OCI-LY3 (cell line): ENCODE measurements around the gene GTF3C4.

Experiments
- H2AFZ ChIP-seq: fragments of 200-600, 300-600 bp; shearing (Covaris generic); 2 replicates; pipeline ENCODE4 v1.6.0; 2014; ENCODE audit warnings: antibody characterized with exemption, low read depth, low read length
- H3K27ac ChIP-seq: fragments of 200-600, 300-600 bp; sonication (generic); 2 replicates; pipeline ENCODE4 v1.5.1; 2014; ENCODE audit warnings: mild to moderate bottlenecking, low read length, moderate library complexity, mixed read lengths
- H3K27me3 ChIP-seq: fragments of 200-600, 300-600 bp; sonication (generic); 2 replicates; pipeline ENCODE4 v1.6.1; 2014; ENCODE audit warnings: low read depth, low read length, mixed read lengths
- H3K36me3 ChIP-seq: fragments of 200-600, 300-600 bp; sonication (generic); replicated peaks from 2 replicates; pipeline ENCODE3; 2014; ENCODE audit warnings: low read depth, low read length, mixed read lengths
- H3K4me1 ChIP-seq: fragments of 300-600, 200-600 bp; sonication (generic); 2 replicates; pipeline ENCODE4 v1.6.1; 2014; ENCODE audit warnings: low read length, mixed read lengths
- H3K4me2 ChIP-seq: fragments of 200-600, 300-600 bp; sonication (generic); 2 replicates; pipeline ENCODE4 v1.6.1; 2014; ENCODE audit warnings: low read length, mixed read lengths
- H3K4me3 ChIP-seq: fragments of 300-600, 200-600 bp; sonication (generic); 2 replicates; pipeline ENCODE4 v1.5.1; 2014; ENCODE audit warnings: antibody characterized with exemption, mild to moderate bottlenecking, low read length, moderate library complexity
- H3K79me2 ChIP-seq: fragments of 300-600, 200-600 bp; shearing (Covaris generic); 2 replicates; pipeline ENCODE4 v1.6.1; 2014; ENCODE audit warnings: mild to moderate bottlenecking, low read length, mixed read lengths
- H3K9ac ChIP-seq: fragments of 300-600, 200-600 bp; shearing (Covaris generic); 2 replicates; pipeline ENCODE4 v1.6.0; 2014; ENCODE audit warnings: mild to moderate bottlenecking, low read length, moderate library complexity
- H3K9me3 ChIP-seq: fragments of 200-600, 300-600 bp; shearing (Covaris generic); 2 replicates; pipeline ENCODE4 v1.6.1; 2014; ENCODE audit warnings: low read length, mixed read lengths; ENCODE audit not compliant: insufficient read depth
- H4K20me1 ChIP-seq: fragments of 200-600, 300-600 bp; sonication (generic); 2 replicates; pipeline ENCODE4 v1.6.1; 2016; ENCODE audit warnings: low read length, mixed read lengths; ENCODE audit not compliant: insufficient read depth
- CTCF ChIP-seq: fragments of 200-600, 300-600 bp; sonication (generic); IDR thresholded peaks from 2 replicates; pipeline ENCODE4 v1.5.1; 2014; ENCODE audit warnings: antibody characterized with exemption, low read length, low read depth
- EZH2phosphoT487 ChIP-seq: fragments of 200-600 bp; shearing (Covaris generic); IDR thresholded peaks from 2 replicates; pipeline ENCODE4 v1.6.1; 2018; ENCODE audit warnings: antibody characterized with exemption, mixed run types, low read depth

GTF3C4 gene

GRCh38 chr9:132743931-132744479, 73.7 kb downstream of the GTF3C4 start:
- no peaks in the 10 kb centered on the region for H3K4me1 ChIP-seq
- no peak overlapping the region for H3K9ac ChIP-seq
- H4K20me1 ChIP-seq = no peaks in the 10 kb centered on the region
- H3K4me3 ChIP-seq = no peak overlapping the region
- no peak overlapping the region for H3K4me2 ChIP-seq
- H3K9me3 ChIP-seq = no peaks in the 10 kb centered on the region
- peaks cover 6% of the 10 kb centered on the region; the same call in 1 of the 2 replicates for H3K27me3 ChIP-seq
- TF ChIP-seq EZH2phosphoT487 (no peak), CTCF (no peak)
- H2AFZ ChIP-seq = no peak overlapping the region
- no peak overlapping the region for H3K27ac ChIP-seq
- H3K79me2 ChIP-seq = no peaks in the 10 kb centered on the region
- no peaks in the 10 kb centered on the region for H3K36me3 ChIP-seq
